A549 (cell line): ENCODE measurements around the gene SETX.

Experiments used
- CBX2 ChIP-seq: fragments of 200-600 bp; sonication (generic); IDR thresholded peaks from 2 replicates; pipeline ENCODE4 v1.6.1; 2016; ENCODE audit warnings: low read depth, mild to moderate bottlenecking, borderline replicate concordance
- CEBPB ChIP-seq, 2 experiments: fragments of >200 bp in 1 of 2; sonication (Bioruptor Twin) in 1 of 2; formaldehyde crosslinking in 1 of 2; IDR thresholded peaks; 2 replicates each; pipeline ENCODE4 v1.6.1; 2012 to 2016
- E2F6 ChIP-seq: IDR thresholded peaks from 2 replicates; pipeline ENCODE4 v1.6.1; 2012; ENCODE audit warnings: low read depth, borderline replicate concordance
- HOXA7 ChIP-seq: fragments of 250-450 bp; sonication (Bioruptor Pico); IDR thresholded peaks from 2 replicates; pipeline ENCODE4 v1.5.0; 2020; ENCODE audit warnings: mild to moderate bottlenecking, moderate library complexity
- MAFK ChIP-seq: fragments of 450-650 bp; IDR thresholded peaks from 2 replicates; pipeline ENCODE4 v1.6.1; 2014; ENCODE audit not compliant: partially characterized antibody
- MYC ChIP-seq: IDR thresholded peaks from 2 replicates; pipeline ENCODE4 v1.6.1; 2012; ENCODE audit warnings: mild to moderate bottlenecking, inconsistent platforms, low read length, improper control_type of control experiment, borderline replicate concordance
- NR3C1 ChIP-seq: fragments of >200 bp; sonication (Bioruptor Twin); formaldehyde crosslinking; IDR thresholded peaks from 3 replicates; pipeline ENCODE4 v1.6.1; 2017
- POLR2A ChIP-seq: IDR thresholded peaks from 2 replicates; pipeline ENCODE4 v1.6.1; 2012; ENCODE audit warnings: mild to moderate bottlenecking, low read length
- REST ChIP-seq: fragments of 200-600 bp; sonication (generic); IDR thresholded peaks from 2 replicates; pipeline ENCODE4 v1.6.1; 2016; ENCODE audit warnings: antibody characterized with exemption, mild to moderate bottlenecking, moderate library complexity
- SMC3 ChIP-seq: fragments of >200 bp; sonication (Bioruptor Twin); formaldehyde crosslinking; IDR thresholded peaks from 3 replicates; pipeline ENCODE4 v1.6.1; 2018; ENCODE audit warnings: inconsistent platforms
- TF ChIP-seq, protein P1 (sequence below): fragments of >200 bp; sonication (Bioruptor Twin); formaldehyde crosslinking; IDR thresholded peaks from 3 replicates; pipeline ENCODE4 v1.5.1; 2016

- TF ChIP-seq NR3C1 (no peak), SMC3 (no peak), CBX2 (no peak), MAFK (no peak), MYC (no peak), POLR2A (no peak), CEBPB (IDR thresholded peaks at IDR 0.05) (no peak), E2F6 (no peak), HOXA7 (CRISPR knock-in tag) (no peak), REST (no peak)
- TF ChIP-seq, protein P1, sequence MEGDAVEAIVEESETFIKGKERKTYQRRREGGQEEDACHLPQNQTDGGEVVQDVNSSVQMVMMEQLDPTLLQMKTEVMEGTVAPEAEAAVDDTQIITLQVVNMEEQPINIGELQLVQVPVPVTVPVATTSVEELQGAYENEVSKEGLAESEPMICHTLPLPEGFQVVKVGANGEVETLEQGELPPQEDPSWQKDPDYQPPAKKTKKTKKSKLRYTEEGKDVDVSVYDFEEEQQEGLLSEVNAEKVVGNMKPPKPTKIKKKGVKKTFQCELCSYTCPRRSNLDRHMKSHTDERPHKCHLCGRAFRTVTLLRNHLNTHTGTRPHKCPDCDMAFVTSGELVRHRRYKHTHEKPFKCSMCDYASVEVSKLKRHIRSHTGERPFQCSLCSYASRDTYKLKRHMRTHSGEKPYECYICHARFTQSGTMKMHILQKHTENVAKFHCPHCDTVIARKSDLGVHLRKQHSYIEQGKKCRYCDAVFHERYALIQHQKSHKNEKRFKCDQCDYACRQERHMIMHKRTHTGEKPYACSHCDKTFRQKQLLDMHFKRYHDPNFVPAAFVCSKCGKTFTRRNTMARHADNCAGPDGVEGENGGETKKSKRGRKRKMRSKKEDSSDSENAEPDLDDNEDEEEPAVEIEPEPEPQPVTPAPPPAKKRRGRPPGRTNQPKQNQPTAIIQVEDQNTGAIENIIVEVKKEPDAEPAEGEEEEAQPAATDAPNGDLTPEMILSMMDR = no peak
These were observed 30.4 kb downstream of the SETX start for GRCh38 chr9:132324425-132324824.
